PC-3 (cell line): ENCODE data around the gene SPINT3. TPM values are rescaled to one million over a fixed set of nuclear protein-coding genes. Genes with fewer than 3 reads are reported as not detected.

Source experiments
- ATAC-seq: fragments of 200-7000 bp; cut with Tn5 transposase; 2 replicates; pipeline ENCODE4 v1.9.1; 2020; ENCODE audit warnings: mild to moderate bottlenecking, moderate library complexity
- BruUV-seq: library from RNA; stranded (reverse); fragments of 400-500 nt; replicated peaks from 2 replicates; lab custom pipeline; 2021; lab: Mats Ljungman, UMichigan
- CTCF ChIA-PET: fragments of 300-600 bp; sonication (Branson Sonifier 250); formaldehyde crosslinking; loops from one replicate; lab custom pipeline; 2022; ENCODE audit warnings: antibody characterized with exemption; lab: Charles Lee
- POLR2A ChIA-PET: fragments of 300-600 bp; sonication (Branson Sonifier 250); formaldehyde crosslinking; loops from one replicate; lab custom pipeline; 2022; ENCODE audit warnings: antibody characterized with exemption; ENCODE audit not compliant: unreplicated experiment; lab: Charles Lee
- DNase-seq: peaks from one replicate; pipeline ENCODE4 v3.0.0-alpha.2; 2015
- H2AFZ ChIP-seq: fragments of 300-600 bp; sonication (generic); 2 replicates; pipeline ENCODE4 v1.6.0; 2016; ENCODE audit warnings: antibody characterized with exemption, low read length
- H3F3A ChIP-seq: fragments of 300-600 bp; sonication (generic); one replicate; pipeline ENCODE4 v1.6.0; 2017; ENCODE audit warnings: antibody characterized with exemption, low read length, control low read depth, mild to moderate bottlenecking; ENCODE audit not compliant: unreplicated experiment
- H3K27ac ChIP-seq: fragments of 300-600 bp; sonication (generic); 2 replicates; pipeline ENCODE4 v1.5.1; 2016; ENCODE audit warnings: mild to moderate bottlenecking, low read length
- H3K27me3 ChIP-seq: fragments of 300-600 bp; sonication (generic); 2 replicates; pipeline ENCODE4 v1.6.1; 2016; ENCODE audit warnings: low read length, mixed read lengths
- H3K36me3 ChIP-seq: fragments of 300-600 bp; sonication (generic); 2 replicates; pipeline ENCODE4 v1.6.1; 2016; ENCODE audit warnings: low read depth, mixed run types, low read length, mixed read lengths
- H3K4me1 ChIP-seq: fragments of 300-600 bp; sonication (generic); 2 replicates; pipeline ENCODE4 v1.5.1; 2016; ENCODE audit warnings: low read length; ENCODE audit not compliant: insufficient read depth
- H3K4me2 ChIP-seq: fragments of 300-600 bp; sonication (generic); 2 replicates; pipeline ENCODE4 v1.6.0; 2016; ENCODE audit warnings: low read length
- H3K4me3 ChIP-seq: fragments of 300-600 bp; sonication (generic); 2 replicates; pipeline ENCODE4 v1.5.1; 2016; ENCODE audit warnings: mild to moderate bottlenecking, low read length, mixed read lengths
- H3K79me2 ChIP-seq: fragments of 300-600 bp; sonication (generic); 2 replicates; pipeline ENCODE4 v1.6.1; 2017; ENCODE audit warnings: low read length, mixed read lengths
- H3K9ac ChIP-seq: fragments of 300-600 bp; sonication (generic); 2 replicates; pipeline ENCODE4 v1.6.0; 2016; ENCODE audit warnings: mild to moderate bottlenecking, low read length
- H3K9me2 ChIP-seq: fragments of 300-600 bp; sonication (generic); replicated peaks from 2 replicates; pipeline ENCODE4 v1.6.1; 2016; ENCODE audit warnings: mixed run types, low read length, mixed read lengths
- H3K9me3 ChIP-seq: fragments of 300-600 bp; sonication (generic); 2 replicates; pipeline ENCODE4 v1.6.1; 2016; ENCODE audit warnings: low read length, mixed read lengths
- H4K20me1 ChIP-seq: fragments of 300-600 bp; sonication (generic); 2 replicates; pipeline ENCODE4 v1.6.1; 2016; ENCODE audit warnings: low read length, mixed read lengths
- CTCF ChIP-seq: fragments of 300-600 bp; sonication (generic); conservative IDR thresholded peaks from 2 replicates; pipeline ENCODE4 v1.5.1; 2017; ENCODE audit warnings: antibody characterized with exemption, low read depth, mild to moderate bottlenecking, low read length
- EZH2 ChIP-seq: fragments of 300-600 bp; sonication (generic); IDR thresholded peaks from one replicate; pipeline ENCODE4 v1.6.1; 2017; ENCODE audit warnings: antibody characterized with exemption, mild to moderate bottlenecking, low read length; ENCODE audit not compliant: unreplicated experiment
- EZH2phosphoT487 ChIP-seq: fragments of 300-600 bp; sonication (generic); IDR thresholded peaks from 2 replicates; pipeline ENCODE4 v1.6.1; 2018; ENCODE audit warnings: mild to moderate bottlenecking, antibody characterized with exemption, low read length, borderline replicate concordance
- intact Hi-C: fragments of 100-400 bp; cut with micrococcal nuclease; formaldehyde crosslinking; loops from 2 replicates; pipeline ENCODE4 v1.9.0; 2023
- total RNA-seq: library from RNA; depleted of rRNA; stranded (reverse); fragments of >200 nt; gene quantifications from 2 replicates; pipeline ENCODE4 v1.2.3, GENCODE V29; 2014

SPINT3 gene
- total RNA-seq, 1 experiment from 2014 or later, result not detected

GRCh38 chr20:45527294-45527693 lies 11.9 kb upstream of the SPINT3 start:
- Histone ChIP-seq H3K4me3 (no peak overlapping the region), H4K20me1 (no peaks in the 10 kb centered on the region), H3K27ac (no peak overlapping the region), H3K36me3 (no peaks in the 10 kb centered on the region), H3K9me3 (no peaks in the 10 kb centered on the region), H2AFZ (no peak overlapping the region), H3K79me2 (no peaks in the 10 kb centered on the region), H3K4me1 (peaks cover 15% of the 10 kb centered on the region), H3K4me2 (no peak overlapping the region), H3K27me3 (peaks cover 9% of the 10 kb centered on the region), H3F3A (no peaks in the 10 kb centered on the region), H3K9ac (no peak overlapping the region), H3K9me2 (no peaks in the 10 kb centered on the region)
- TF ChIP-seq EZH2 (no peak), EZH2phosphoT487 (no peak), CTCF (no peak)
- ATAC-seq, result no peak
- intact Hi-C loops, result no loop called here
- CTCF ChIA-PET, result no interaction called here
- DNase-seq, result no peak
- BruUV-seq, result no TSS peak
- POLR2A ChIA-PET, result no interaction called here

- ATAC-seq (peak; percentile 60), DNase-seq (peak; percentile 54)
- no peaks in the 10 kb centered on the region for H3K79me2 ChIP-seq
- no peaks in the 10 kb centered on the region for H3K9me3 ChIP-seq
- H3K4me2 ChIP-seq, result peak overlapping the region; percentile 55
- H3K36me3 ChIP-seq, result no peaks in the 10 kb centered on the region
- intact Hi-C loops, result no loop called here
- no peaks in the 10 kb centered on the region for H3K27me3 ChIP-seq
- TF ChIP-seq EZH2 (no peak), EZH2phosphoT487 (no peak), CTCF (no peak)
- no peak overlapping the region for H2AFZ ChIP-seq
- H3F3A ChIP-seq, result no peaks in the 10 kb centered on the region
- no peaks in the 10 kb centered on the region for H3K9me2 ChIP-seq
- H3K4me1 ChIP-seq, result peaks cover 18% of the 10 kb centered on the region
- H3K27ac ChIP-seq, result no peak overlapping the region
- no peak overlapping the region for H3K4me3 ChIP-seq
- ChIA-PET POLR2A (no interaction called here), CTCF (no interaction called here)
- no TSS peak for BruUV-seq
- no peaks in the 10 kb centered on the region for H4K20me1 ChIP-seq
- H3K9ac ChIP-seq, result no peak overlapping the region
Measured at GRCh38 chr20:45523821-45524220, 8.4 kb upstream of the SPINT3 start.

GRCh38 chr20:45518282-45518681 lies 2.9 kb upstream of the SPINT3 start:
- H3F3A ChIP-seq, result no peaks in the 10 kb centered on the region
- ATAC-seq (peak; percentile 95), DNase-seq (peak; percentile 93)
- intact Hi-C loops, result no loop called here
- no peaks in the 10 kb centered on the region for H3K9me2 ChIP-seq
- H3K27me3 ChIP-seq, result no peaks in the 10 kb centered on the region
- H3K4me1 ChIP-seq, result peaks cover 17% of the 10 kb centered on the region
- H3K36me3 ChIP-seq, result no peaks in the 10 kb centered on the region
- no peaks in the 10 kb centered on the region for H3K79me2 ChIP-seq
- TF ChIP-seq EZH2phosphoT487, result no peak
- TF ChIP-seq CTCF, result no peak
- no peak for TF ChIP-seq EZH2
- ChIA-PET CTCF (interaction anchor here (0.5 to 0.8 kb wide), 5 partner anchors 17 to 253 kb away, joined by 3 to 5 read pairs (median 3); partner anchors contain the start of gene WFDC10A), POLR2A (interaction anchor here (0.6 kb wide), 1 partner anchor 285 kb away, joined by 3 read pairs; no protein-coding TSS in a partner anchor)
- no peaks in the 10 kb centered on the region for H3K9me3 ChIP-seq
- H3K9ac ChIP-seq, result no peak overlapping the region
- H2AFZ ChIP-seq, result no peak overlapping the region
- H3K4me2 ChIP-seq, result peak overlapping the region; percentile 27
- no peaks in the 10 kb centered on the region for H4K20me1 ChIP-seq
- no TSS peak for BruUV-seq
- peak overlapping the region; percentile 19; the same call in 1 of the 2 replicates for H3K27ac ChIP-seq
- no peak overlapping the region for H3K4me3 ChIP-seq
